HG03432 (cell line): ENCODE data around the gene TMEM255B.
"Not testable (repeated sequence)": the region's sequence is repeated elsewhere in the genome, so short reads cannot be mapped to it uniquely, and the experiment has no call there.

Experiments
- ATAC-seq: cut with Tn5 transposase; IDR thresholded peaks from one replicate; pipeline ENCODE4 v1.9.1; 2021; ENCODE audit warnings: mild to moderate bottlenecking, moderate library complexity; ENCODE audit not compliant: unreplicated experiment

Gene TMEM255B

DNA sequence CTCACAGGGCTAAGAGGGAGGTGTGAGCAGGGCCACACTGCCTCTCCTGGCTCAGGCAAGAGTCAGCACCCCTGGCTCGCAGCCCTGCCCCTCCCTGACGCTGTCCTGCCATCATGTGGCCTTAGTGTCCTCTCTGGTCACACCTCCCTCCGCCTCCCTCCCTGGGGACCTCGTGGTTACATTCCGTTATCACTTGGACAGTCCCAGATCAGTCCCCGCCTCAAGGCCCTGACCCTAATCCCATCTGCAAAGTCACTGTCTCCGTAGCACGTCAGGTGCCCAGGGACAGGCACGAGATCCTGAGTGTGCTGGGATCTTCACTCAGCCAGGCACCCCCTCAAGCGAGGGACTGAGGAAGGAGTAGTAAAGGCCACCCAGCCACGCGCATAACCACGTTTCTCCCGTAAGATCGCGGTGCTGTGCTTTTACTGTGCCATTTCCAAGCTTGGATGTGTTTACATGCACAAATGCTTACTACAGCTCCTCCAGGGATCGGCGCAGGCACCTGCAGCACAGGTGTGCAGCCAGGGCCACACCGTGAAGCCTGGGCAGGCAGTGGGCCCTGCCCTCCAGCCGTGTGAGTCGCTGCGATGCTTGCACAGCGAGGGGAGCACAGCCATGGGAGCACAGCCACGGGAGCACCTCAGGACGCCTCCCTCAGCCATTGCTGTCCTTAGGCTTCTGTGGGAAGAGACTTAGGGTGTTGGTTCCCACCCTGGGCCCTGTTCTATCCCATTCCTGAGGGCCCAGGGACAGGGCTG, 10.7 kb upstream of the TMEM255B start:
- no peak for ATAC-seq

DNA sequence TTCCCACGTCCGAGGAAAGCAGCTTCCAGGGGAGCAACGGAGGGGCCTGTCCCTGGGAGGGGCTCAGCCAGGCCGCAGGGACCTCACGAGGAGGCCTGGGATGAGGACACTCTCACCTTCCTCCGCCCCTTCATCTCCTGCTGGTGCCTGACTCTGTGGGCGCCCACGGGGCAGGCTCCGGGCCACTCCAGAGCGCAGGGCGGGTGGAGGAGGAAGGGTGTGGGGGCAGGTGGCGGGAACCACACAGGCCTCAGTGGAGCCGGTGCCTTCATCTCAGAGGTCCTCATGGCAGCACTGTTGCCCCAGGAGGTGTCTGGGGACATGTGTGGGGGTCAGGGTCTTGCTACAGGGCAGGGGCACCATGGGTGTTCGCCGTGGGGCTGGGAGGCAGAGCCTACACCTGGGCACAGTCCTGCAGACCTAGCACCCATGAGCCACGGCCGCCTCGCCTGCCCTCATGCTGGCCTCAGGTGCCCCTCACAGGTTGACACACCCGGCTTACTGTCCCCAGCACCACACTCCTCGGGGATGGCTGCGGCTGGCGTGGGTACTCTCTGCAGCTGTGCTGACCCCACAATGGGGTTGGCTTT, 10.1 kb upstream of the TMEM255B start:
- no peak for ATAC-seq

DNA sequence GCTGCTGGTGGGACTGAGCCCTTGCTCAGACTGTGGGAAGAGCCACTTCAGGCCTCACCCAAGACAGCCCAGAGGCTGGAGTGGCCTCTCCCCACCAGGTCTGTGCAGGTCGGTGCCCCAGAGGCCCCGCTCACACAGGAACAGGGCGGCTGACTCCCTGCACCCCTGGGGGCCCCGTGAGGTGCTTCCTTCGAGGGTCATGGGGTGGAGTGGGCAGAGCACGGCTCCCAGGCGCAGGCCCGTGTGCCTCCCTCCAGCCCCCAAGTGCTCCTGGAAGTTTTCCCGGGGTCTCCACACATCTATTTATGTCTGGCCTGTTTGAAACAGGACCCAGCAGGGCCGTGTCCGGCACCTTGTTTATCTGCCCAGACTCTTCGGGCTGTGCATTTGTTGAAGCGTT, 9.5 kb upstream of the TMEM255B start:
- ATAC-seq = no peak

DNA sequence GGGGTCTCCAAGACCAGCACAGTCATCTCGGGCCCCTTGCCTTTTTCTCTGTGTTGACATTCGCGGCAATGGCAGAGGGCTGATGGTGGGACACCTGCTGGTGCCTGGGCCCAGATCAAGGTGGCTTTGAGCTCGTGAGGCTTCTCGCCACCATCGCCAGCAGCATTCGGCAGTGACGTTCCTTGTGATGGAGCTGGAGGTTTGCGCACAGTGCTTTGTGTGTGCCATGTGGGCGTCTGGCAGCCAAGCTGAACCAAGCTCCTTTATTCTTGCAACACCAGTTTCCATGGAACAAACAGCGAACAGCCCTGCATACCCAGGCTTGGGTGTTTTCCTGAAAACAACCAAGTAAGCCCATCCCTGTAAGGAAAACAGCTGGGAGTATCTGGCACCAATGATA, 9.1 kb upstream of the TMEM255B start:
- no peak for ATAC-seq

DNA sequence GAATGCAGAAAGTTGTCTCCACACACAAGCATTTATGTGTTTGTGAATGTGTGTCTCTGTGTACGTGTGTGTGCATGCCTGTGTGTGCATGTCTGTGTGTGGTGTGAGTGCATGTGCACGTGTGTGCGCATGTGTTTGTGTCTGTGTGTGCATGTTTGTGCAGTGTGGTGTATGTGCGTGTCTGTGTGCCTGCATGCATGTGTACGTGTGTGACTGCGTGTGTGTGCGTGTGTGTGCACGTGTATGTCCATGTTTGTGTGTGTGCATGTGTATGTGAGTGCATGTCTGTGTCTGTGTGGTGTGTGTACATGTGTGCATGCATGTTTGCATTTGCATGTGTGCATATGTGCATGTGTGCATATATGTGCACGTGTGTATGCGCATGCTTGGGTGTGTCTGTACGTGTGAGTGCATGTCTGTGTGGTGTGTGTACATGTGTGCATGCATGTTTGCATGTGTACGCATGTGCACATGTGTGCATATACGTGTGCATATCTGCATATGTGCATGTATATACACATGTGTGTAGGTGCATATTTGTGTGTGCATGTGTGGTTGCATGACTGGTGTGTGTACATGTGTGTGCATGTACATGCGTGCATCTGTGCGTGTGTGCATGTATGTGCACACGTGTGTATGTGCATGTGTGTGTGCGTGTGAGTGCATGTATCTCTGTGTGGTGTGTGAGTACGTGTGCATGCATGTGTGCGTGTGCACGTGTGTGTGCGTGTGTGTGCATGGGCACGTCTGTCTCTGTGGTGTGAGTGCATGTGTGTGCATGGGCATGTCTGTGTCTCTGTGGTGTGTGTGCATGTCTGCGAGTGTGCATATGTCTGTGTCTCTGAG, 8.2 kb upstream of the TMEM255B start:
- no peak for ATAC-seq

DNA sequence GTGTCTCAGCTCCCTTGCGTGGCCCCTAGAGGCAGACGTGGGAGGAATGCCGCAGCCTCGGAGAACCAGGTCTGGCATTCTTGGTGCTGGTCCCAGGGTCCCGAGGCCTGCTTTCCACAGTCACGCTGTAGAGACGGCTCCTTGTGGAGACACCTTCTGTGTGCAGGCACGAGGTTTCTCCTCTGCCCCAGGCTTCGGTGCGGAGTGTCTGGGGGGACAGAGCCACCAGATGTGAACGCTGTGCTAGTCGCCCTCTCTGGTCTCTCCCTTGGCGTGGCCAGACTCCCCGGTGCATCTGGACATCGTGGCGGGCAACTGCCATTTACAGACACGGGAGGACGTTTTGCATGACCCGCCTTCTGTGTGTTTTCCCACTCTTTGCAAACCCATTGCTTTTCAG, 7.5 kb upstream of the TMEM255B start:
- ATAC-seq = no peak

DNA sequence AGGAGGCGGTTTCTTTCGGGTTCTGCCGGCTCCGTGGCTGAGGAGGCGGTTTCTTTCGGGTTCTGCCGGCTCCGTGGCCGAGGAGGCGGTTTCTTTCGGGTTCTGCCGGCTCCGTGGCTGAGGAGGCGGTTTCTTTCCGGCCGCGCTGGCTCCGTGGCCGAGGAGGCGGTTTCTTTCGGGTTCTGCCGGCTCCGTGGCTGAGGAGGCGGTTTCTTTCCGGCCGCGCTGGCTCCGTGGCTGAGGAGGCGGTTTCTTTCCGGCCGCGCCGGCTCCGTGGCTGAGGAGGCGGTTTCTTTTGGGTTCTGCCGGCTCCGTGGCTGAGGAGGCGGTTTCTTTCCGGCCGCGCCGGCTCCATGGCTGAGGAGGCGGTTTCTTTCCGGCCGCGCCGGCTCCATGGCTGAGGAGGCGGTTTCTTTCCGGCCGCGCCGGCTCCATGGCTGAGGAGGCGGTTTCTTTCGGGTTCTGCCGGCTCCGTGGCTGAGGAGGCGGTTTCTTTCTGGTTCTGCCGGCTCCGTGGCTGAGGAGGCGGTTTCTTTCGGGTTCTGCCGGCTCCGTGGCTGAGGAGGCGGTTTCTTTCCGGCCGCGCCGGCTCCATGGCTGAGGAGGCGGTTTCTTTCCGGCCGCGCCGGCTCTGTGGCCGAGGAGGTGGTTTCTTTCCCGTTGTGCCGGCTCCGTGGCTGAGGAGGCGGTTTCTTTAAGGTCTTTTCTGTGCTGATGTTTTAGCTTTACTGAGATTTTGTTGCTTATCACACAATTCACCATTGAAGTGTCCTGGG, 6.6 kb upstream of the TMEM255B start:
- not testable (repeated sequence) for ATAC-seq

DNA sequence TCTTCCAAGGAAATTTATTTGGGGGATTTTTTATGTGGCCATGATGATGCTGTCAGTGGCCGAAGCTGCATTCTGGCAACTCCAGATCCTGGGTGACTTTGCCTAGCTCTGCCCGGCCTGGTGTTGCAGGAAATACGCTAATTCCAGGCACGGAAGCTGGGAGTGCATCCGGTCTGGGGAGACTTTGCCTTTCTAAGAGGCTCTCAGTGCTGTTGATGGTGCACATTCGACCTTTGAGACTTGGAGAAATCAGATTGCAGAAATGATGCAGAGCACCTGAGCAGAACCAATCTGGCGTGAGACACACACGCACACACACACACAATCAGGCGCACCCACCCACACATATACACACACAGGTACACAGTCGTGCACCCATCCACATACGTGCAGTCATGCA, 5.9 kb upstream of the TMEM255B start:
- no peak for ATAC-seq

DNA sequence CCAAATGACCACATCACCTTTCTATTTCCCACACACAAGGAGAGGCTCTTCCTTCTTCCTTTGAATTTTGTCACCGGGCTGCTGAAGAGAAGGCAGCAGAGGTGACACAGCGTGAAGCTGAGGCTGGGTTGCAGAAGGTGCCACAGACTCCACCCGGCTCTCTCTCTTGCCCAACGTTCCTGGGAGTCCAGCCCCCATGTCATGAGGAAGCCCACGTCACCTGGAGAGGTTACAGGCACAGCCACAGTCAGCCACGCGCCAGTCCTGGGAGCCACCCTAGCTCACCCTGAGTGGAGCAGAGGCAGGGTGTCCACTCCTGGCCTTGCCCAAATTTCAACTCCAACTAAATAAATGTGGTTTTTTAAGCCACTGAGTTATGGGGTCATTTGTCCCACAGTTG, 4.8 kb upstream of the TMEM255B start:
- no peak for ATAC-seq

DNA sequence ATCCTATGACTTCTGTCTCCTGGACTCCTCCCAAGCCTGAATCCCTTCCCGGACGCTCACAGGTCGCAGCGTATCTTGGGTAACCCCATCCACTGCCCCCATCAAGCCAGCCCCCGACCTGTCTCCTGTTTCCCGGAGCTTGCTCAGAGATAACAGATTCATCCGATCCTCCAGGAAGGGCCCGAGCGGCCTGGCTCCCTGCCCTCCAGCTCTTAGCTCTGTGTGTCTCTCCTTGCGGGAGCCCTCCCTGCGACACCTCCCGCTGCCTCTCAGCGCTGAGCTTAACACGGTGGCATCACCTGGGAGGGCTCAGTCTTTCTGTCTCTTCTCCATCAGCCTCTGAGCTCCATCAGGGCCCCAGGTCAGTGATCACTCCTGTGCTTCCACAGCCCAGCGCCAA, 4.3 kb upstream of the TMEM255B start:
- ATAC-seq = no peak

DNA sequence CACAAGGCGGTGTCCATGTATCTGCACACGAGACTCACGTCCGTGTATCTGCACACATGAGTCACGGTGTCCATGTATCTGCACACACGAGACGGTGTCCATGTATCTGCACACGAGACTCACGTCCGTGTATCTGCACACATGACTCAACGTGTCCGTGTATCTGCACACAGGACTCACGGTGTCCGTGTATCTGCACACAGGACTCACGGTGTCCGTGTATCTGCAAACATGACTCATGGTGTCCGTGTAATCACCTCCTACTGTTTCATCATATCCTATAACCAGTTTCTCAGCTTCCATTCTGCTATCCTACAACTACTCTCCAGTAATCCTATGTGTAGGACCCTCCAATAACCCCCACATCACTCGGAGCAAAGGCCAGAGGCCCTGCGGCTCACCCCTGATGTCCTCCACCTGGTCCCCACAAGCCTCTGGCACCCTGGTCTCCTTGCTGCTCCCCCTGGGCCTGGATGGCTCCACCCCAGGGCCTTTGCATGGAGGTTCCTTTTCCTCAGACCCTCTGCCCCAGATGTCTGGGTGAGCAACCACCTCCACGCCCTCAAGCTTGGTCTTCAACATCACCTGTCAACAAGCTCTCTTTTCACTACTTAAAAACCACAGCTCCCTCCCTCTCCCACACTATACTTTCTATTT, 2.5 kb upstream of the TMEM255B start:
- ATAC-seq = no peak

DNA sequence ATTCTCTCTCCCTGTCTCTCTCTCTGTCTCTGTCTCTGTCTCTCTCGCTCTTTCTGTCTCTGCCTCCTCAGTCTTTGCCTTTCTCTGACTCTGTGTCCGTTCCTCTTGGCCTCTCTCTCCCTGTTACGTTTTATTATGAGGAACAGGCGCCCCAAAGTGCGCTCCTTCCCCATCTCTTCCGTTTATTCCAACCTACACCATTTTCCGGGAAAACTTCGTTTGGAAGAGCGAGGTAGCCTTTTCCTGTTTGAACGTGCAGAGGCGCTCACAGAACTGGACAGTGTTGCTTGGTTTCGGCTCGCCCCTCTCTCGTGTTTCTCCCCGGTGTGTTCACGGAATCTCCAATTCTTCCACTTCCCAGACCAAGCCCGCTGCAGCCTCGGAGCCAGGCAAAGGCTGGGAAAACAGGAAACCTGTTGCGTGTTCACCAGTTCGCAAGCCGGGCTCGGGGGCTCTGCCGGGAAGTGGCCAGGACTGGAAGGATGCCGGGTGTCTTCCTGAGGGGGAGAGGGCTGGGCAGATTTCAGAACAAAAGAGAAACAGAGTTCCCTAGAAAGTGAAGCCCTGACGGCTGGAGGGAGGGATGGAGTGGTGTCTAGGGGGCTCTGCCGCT, 605 bp downstream of the TMEM255B start:
- no peak for ATAC-seq

DNA sequence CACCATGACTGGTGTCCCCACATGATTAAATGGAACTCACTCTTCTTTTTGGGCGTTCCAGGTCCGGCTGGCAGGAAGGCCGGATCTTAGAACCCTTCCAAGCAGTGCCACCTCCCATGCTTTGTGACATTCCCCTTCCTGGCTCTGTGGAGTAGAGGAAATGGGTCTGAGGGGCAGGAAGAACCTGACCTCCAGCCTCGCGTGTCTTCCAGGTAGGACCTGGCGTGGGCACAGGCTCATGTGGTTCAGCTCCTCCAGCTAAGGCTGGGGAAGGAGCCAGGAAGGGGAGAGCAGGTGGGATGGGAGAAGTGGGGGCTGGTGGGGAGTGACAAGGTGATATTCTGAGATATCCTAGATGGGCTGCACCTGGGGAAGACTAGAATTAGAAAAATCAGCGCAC, 2.1 kb downstream of the TMEM255B start:
- no peak for ATAC-seq

DNA sequence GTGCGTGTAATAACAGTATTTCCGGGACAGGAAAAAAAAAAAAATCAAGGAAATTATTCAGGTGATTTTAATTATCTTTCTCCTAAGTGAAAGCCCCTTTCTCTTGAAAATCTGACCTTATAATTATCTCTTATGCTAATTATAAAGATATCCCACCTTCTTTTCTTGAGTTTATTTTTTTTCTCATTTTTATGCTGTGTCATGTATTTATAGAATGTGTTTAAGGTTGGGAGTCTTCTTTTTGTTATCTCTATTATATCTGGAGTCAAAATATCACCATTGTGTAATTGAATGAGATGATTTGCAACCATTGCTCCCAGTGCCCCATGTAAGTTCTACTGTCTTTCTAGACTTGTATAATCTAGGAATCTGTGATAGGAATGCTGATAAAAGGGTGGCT, 3.0 kb downstream of the TMEM255B start:
- no peak for ATAC-seq

DNA sequence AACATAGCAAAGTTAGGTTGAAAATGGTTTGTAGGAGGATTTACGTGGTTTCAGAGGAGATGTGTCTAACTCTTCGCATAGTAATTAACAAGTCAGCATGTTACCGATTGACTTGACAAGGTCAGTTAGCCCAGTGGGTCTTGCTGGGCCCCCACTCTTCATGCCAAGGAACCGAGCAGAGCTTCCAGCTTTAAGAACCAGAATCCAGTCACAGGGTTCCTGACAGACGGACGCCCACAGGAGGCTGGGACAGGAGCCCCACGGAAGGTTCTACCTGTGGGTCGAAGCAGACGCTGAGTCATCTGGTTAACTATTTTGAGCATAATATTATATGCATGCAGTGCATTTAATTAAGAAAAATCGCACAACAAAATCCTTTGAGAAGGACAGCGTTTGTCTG, 3.5 kb downstream of the TMEM255B start:
- ATAC-seq = no peak

DNA sequence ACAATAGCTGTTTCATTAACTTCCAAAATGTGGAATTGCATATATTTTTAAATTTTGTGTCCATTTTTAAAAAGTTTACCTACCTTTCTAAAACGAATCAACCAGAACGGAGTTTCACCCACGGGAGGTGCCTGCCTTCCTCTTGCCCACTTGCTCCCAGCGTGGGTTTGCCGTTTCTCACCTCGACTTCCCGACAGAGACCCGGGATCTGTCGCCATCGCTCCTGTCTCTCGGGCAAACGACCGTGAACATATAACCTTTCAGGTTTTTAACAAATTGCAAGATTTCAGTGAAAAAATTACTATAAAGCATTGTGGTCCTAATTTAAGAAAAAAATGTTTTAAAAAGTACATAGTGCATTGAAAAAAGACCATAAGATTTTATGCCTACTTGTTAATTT, 4.2 kb downstream of the TMEM255B start:
- ATAC-seq = no peak

DNA sequence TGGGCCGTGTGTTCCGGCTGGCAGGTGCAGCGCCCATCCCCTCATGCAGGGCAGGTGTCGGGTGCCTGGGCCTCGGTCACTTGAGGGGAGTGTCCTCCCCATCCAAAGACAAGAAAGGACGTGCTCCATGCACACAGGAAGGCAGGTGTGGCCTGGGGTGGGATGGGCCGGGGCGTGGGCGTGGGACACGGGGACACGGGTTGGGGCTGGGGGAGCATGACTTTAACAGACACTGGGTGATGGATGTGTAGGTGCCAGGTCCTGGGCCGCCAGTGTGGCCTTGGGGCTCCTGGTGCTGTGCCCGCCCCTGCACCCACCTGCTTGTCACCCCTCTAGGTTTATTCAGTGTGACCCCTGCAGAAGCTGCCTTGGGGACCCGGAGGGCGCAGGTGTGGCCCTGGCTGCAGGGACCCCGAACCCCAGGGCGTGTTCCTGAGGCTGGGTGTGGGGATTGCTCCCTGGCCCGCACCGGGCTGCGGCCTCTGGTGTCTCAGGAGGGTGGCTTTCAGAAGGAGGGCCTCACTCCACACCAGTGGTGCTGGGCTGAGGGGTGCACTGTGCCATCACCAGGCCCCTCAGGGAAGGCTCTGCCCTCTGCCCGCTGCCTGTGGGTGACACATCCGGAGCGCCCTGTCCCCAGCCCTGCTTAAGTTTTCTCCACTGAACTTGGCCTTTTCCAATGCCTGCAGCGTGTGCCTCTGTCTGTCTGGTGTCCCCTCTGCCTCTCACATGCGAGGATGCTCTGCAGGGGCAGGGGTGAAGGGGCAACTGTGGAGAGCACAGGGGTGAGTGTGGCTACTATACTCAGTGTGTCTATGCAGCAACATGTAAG, 5.2 kb downstream of the TMEM255B start:
- no peak for ATAC-seq

DNA sequence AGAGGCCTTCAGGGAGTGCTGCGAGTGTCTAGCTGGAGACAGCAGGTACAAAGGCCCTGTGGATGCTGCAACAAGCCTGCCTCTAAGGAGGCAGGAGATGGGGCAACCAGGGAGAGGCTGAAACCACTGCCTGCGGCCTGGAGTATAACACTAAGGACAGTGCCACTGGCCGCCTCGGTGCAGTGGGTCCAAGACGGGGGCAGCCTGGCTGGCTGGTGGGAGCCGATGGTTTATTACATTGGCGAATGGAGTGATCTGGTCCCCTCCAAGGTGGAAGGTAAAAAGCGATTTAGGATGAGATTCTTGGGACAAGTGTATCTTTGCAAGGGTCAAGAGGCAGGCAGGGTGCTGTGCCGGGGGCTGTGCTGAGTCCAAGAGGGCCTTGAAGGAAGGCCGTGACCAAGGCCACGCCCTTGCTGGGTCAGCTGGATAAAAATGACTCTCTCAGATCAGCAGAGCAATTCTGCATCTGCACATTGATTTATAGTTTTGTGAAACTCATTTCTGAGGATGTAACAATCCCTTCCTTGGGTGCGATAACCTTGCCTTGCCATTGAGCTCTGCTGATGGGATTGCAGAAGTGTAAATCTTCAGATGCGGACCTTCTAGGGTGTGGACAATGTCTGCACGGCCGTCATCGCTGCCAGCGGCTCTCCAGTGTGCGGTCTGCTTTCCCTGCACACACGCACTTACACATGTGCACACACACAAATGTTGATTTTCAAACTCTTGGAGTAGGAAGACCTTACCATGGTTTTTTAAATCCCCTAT, 6.0 kb downstream of the TMEM255B start:
- ATAC-seq = no peak

DNA sequence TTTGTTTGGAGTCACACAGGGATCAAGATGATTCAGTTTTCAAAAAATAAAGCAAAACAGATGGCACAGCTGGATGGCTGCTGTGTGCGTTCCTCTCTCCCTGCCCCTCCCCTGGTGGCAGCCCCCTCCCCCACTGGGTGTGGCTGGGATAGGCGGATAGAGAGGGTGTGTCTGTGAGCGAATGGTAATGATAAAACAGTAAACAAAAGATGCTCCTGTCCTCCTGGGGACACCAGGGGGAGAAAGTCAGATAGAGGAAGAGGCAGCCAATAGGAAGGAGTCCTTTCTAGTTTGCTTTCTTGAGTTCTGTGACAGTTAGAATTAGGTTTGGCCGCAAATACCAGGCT, 6.5 kb downstream of the TMEM255B start:
- ATAC-seq = no peak
